ENCODE measurements around the gene MGST1.
"Not testable (repeated sequence)": the region's sequence is repeated elsewhere in the genome, so short reads cannot be mapped to it uniquely, and the experiment has no call there.

The MGST1 gene

DNA sequence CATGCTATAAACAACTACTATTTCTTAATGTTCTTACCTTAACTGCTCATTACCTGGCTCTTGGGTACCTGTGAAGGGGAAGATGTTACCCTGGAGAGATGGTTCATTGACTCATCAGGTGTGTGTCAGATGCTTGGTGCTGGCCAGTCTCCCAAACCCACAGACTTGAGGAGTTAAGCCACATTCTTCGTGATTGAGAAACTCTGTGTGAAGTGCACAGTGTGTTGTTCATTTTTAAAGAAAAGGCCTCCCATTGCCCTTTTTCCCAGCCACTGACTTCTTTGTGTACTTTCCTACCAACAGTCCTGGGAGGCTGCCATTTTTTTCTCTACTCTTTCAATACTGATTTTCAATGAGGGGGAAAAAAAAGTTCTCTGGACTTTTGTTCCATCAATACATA, 3.2 kb downstream of the MGST1 start:
- no peak for DNase-seq (ENCODE audit: low read depth in 3 of 3, low spot score in 1 of 3)

DNA sequence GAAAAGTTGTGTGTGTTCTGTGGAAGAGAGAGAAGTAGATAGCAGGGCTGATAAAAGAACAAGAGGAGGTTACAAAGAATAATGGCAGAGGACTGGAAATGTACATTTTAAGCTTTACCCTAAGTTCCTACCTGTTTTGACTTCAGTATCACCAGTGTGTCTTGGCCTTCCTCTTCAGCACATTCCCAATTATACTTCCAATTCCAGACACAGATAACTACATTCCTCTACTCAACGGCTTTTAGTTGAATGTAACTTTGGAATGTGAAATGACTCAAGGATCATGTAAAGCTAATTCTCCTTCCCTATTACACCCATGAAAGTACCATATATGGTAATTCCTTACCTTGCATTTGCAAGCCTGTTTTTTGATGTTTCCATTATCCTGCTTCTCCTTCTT, 5.0 kb downstream of the MGST1 start:
- DNase-seq (ENCODE audit: low read depth in 3 of 3, low spot score in 1 of 3), result no peak

- DNase-seq (ENCODE audit: low read depth in 3 of 3, low spot score in 1 of 3), result no peak
Measured at GRCh38 chr12:16358878-16359277, 11.4 kb downstream of the MGST1 start.

DNA sequence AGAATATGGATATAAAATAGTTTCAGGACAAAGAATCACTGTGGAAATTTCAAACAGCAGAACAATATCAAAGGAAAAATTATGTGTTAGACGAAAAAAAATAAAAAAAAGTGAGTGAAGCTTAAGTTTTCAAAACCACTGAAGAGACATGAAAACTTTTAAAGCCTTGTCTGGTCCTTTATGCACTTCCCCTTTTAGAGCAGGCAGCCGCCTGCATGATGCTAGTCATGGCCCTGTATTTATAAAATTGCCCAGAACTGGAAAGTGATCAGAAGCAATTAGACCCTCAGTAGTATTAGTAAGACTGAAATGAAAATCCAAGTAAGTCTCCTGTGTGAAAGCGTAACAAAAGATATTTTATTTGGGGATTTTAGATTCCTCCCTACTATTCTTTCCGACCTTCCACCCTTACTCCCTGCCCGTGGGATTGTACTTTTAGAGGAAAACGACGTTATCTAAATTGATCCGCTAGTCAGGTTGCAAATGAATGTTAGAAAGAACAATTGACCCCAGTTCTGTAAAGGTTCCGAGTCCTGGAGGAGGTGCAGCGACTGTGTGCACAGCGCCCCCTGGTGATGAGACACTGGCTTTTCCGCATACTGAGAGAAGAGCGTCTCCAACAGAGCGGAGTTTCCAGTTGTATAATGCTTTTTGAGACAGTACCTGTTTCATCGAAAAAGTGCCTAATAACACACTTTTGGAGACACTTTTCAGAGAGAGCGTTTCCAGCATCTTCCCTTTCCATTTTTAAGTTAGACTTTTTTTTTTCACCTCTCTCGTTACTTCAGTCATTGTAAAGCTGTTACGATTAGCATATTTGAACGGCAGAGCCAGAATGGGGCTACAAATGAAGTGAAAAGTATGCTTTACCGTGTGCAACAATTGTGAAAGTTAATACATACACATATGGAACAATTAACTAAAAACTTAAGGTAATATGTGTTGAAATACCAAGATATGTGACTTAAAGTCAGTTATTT, 12.4 kb downstream of the MGST1 start:
- no peak for DNase-seq (ENCODE audit: low read depth in 3 of 3, low spot score in 1 of 3)

- no peak for DNase-seq (ENCODE audit: low read depth in 3 of 3, low spot score in 1 of 3)
Measured at GRCh38 chr12:16361142-16361783, 13.8 kb downstream of the MGST1 start.

DNA sequence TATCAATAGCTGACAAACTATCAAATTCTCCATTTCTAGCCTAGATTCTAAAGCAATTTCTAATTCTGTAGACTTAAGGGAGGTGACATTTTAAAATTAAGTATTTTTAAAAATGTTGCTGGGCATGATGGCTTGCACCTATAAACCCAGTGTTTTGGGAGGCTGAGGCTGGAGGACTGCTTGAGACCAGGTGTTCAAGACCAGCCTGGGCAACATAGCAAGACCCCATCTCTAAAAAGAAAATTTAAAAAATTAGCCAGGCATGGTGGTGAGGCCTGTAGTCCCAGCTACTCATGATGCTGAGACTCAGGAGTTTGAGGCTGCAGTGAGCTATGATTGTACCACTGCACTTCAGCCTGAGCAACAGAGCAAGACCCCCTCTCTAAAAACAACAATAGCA, 15.1 kb downstream of the MGST1 start:
- no peak for DNase-seq (ENCODE audit: low read depth in 3 of 3, low spot score in 1 of 3)

GRCh38 chr12:16369156-16369555, 21.7 kb downstream of the MGST1 start:
- DNase-seq (ENCODE audit: low read depth in 3 of 3, low spot score in 1 of 3), result no peak

DNA sequence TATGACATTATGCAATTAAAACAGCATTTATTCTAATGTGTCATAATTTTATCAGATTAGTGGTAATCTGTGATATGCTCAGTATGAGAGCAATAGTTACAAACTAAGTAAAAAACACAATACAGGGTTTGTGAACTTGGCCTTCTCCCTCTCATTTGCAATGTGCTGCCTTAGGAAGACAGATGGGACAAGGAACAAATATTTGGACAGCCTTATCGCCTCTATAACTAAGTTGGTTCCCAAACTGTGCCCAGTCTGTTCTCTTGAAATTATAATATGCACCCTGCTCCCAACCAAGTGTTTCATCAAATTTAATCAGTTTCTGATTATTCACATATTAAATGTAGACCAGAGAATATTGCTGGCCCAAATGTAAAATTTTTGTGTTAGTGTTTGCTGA, 22.7 kb downstream of the MGST1 start:
- DNase-seq (ENCODE audit: low read depth in 3 of 3, low spot score in 1 of 3), result no peak

GRCh38 chr12:16382652-16383312, 35.3 kb downstream of the MGST1 start:
- DNase-seq (ENCODE audit: low read depth in 3 of 3, low spot score in 1 of 3), result not testable (repeated sequence)

DNA sequence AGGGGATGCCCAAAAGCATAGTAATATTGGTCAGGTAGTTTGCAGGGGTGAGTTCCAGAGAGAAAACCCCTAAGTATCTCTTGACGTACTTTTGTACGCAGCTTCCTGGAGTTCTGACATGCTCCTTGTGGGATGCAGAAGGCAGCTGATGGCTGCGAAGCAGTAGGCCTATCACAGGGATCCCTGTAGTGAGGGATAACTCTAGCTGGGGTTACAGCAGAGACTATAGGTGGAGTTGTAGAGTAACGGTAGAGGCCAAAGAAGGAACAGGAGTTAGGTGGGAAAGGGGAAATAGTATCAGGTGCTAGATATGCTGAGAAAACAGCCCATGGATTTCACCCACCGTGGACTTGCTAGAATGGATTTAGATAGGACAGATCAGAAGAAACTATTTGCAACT, 37.3 kb downstream of the MGST1 start:
- no peak for DNase-seq (ENCODE audit: low read depth in 3 of 3, low spot score in 1 of 3)

DNA sequence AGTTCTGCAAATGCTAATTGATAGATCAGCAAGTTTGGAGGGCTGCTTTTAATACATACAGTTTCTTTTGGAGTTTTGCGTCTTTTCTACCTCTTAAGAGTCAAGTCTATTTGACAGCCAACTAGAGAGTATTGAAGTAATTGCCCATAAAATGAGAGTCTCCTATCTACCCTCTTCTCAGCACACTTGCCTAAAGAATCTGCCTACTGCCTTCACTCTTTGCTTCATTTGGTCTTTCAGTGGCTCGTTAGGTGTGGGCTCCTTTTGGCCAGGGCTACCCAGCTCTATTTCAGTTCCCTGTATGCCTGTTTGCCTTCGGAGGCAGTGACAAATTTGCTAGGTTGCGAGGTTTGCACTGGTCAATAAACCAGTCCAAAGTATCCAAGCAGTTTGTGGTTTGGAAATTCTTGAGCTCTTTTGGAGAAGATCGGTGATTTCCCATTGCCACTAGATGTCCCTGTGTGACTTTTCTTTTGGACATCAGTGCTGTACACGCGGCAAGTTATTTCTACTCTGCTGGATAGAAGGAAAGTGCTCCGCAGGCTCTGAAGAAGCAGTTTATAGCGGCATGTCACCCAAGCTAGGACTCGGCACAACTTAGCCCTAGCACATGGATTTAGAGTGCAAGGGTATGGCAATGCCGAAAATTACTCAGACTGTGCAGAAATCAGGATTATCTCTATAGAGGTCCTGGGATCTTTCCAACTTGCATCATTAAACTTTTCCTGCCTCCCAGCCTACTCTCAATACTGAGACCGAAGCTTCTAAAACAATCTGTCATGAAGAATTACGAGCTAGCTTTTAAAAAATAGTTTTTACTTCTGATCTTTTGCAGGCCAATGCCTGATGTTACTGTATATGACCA, 38.6 kb downstream of the MGST1 start:
- DNase-seq (ENCODE audit: low read depth in 3 of 3, low spot score in 1 of 3), result no peak

DNA sequence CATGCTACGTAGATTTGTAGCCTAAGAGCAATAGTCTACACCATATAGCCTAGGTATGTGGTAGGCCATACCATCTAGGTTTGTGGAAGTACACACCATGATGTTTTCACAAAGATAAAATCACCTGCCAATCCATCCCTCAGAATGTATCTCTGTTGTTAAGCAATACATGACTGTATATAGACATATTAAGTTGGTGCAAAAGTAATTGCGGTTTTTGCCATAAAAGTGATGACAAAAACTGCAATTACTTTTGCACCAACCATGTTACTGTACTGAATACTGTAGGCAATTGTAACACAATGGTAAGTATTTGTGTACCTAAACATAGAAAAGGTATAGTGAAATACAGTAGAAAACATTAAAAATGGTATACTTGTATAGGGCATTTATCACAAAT, 40.5 kb downstream of the MGST1 start:
- DNase-seq (ENCODE audit: low read depth in 3 of 3, low spot score in 1 of 3), result no peak

DNA sequence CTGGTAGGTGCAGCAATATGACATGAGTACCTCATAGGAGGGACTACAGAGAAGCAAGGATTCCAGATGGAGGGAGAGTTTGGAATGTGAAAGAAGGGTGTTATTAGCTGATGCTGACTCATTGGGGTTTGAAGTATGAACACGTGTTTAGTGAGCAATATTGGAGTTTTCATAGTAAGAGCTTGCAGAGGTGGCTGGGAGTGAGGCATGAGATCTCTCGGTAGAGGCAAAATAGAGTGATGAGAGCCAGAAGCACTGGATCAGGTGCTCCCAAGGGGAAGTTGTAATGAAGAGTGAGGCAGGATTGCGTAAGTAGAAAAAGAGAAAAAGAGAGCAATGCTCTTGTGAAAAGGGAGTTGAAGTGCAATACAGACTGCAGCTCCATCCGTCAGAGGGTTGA, 42.1 kb downstream of the MGST1 start:
- DNase-seq (ENCODE audit: low read depth in 3 of 3, low spot score in 1 of 3), result no peak

DNA sequence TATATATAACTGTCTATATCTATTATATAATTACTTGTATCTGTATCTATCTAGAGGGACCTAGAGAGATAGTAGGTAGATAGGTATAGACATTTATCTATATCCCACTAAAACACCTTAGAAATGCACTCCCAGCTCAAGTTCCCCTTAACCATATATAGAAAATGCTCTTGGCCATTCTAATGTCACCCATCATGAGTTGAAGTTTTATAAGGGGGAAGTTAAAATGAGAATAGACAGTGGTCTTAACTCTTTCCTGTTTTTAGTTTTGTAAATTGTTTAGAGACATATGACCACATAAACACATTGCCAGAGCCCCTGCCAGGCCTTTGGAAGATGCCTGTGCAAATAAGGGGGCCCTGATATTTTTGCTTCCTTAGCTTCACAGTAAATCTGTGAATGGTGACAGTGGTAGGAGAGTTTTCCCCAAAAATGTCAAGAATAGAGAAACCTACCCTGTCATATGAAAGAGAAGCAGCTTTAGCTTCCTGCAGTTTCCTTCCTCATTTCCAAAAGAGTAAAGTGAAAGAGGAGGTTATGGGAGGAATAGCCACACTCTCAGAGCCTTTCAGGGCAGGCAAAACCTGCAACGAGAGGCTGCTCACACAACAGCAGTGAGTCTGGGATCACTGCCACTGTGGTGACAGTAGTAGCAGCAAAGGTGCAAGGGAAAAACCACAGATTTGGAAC, 45.5 kb downstream of the MGST1 start:
- no peak for DNase-seq (ENCODE audit: low read depth in 3 of 3, low spot score in 1 of 3)

GRCh38 chr12:16399101-16399500, 51.7 kb downstream of the MGST1 start:
- DNase-seq (ENCODE audit: low read depth in 3 of 3, low spot score in 1 of 3), result no peak

GRCh38 chr12:16401835-16402234, 54.4 kb downstream of the MGST1 start:
- DNase-seq (ENCODE audit: low read depth in 3 of 3, low spot score in 1 of 3), result not testable (repeated sequence)

DNA sequence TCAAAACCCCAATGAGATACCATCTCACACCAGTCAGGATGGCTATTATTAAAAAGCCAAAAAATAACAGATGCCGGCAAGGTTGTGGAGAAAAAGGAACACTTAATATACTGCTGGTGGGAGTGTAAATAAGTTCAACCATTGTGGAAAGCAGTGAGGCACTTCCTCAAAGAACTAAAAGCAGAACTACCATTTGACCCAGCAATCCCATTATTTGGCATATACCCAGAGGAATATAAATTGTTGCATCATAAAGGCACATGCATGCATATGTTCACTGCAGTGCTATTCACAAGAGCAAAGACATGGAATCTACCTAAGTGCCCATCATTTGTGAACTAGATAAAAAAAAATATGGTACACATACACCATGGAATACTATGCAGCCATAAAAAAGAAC, 59.9 kb downstream of the MGST1 start:
- no peak for DNase-seq (ENCODE audit: low read depth in 3 of 3, low spot score in 1 of 3)

Data from stimulated activated CD4-positive, alpha-beta T cell treated with anti-CD3 and anti-CD28 coated beads, TNF-alpha, amount 100 ng/mL, for 1 hour (primary cell).